OCI-LY7 (cell line): ENCODE data around the gene NDUFC1. TPM values are rescaled to one million over a fixed set of nuclear protein-coding genes. Genes with fewer than 3 reads are reported as not detected.

ENCODE experiments used
- BruUV-seq: library from RNA; stranded (reverse); fragments of 400-500 nt; replicated peaks from 2 replicates; lab custom pipeline; 2021; lab: Mats Ljungman, UMichigan
- CTCF ChIA-PET: fragments of 300-600 bp; sonication (Branson Sonifier 250); formaldehyde crosslinking; loops from one replicate; lab custom pipeline; 2022; ENCODE audit warnings: antibody characterized with exemption; ENCODE audit not compliant: unreplicated experiment; lab: Charles Lee
- POLR2A ChIA-PET: fragments of 300-600 bp; sonication (Branson Sonifier 250); formaldehyde crosslinking; loops from one replicate; lab custom pipeline; 2022; ENCODE audit warnings: antibody characterized with exemption; lab: Charles Lee
- DNase-seq: peaks from one replicate; pipeline ENCODE4 v3.0.0-alpha.2; 2015; ENCODE audit warnings: low spot score
- H2AFZ ChIP-seq: fragments of 200-600 bp; sonication (generic), shearing (Covaris generic); 2 replicates; pipeline ENCODE4 v1.6.1; 2014; ENCODE audit warnings: mild to moderate bottlenecking, antibody characterized with exemption, low read length, moderate library complexity
- H3K27ac ChIP-seq: fragments of 200-600 bp; sonication (generic); 2 replicates; pipeline ENCODE4 v1.5.1; 2014; ENCODE audit warnings: mixed run types, low read depth, mild to moderate bottlenecking, moderate library complexity, low read length, inconsistent platforms; ENCODE audit not compliant: poor library complexity, severe bottlenecking
- H3K36me3 ChIP-seq: fragments of 200-600 bp; sonication (generic); 2 replicates; pipeline ENCODE4 v1.6.1; 2014; ENCODE audit warnings: mild to moderate bottlenecking, antibody characterized with exemption, low read length, moderate library complexity, mixed read lengths; ENCODE audit not compliant: insufficient read depth
- H3K4me1 ChIP-seq: fragments of 200-600 bp; sonication (generic); 2 replicates; pipeline ENCODE4 v1.5.1; 2014; ENCODE audit warnings: mild to moderate bottlenecking, low read length; ENCODE audit not compliant: insufficient read depth, poor library complexity, severe bottlenecking
- H3K4me2 ChIP-seq: fragments of 200-600 bp; sonication (generic); 2 replicates; pipeline ENCODE4 v1.6.1; 2014; ENCODE audit warnings: mild to moderate bottlenecking, low read length
- H3K4me3 ChIP-seq: fragments of 200-600 bp; sonication (generic); 2 replicates; pipeline ENCODE4 v1.5.1; 2014; ENCODE audit warnings: mild to moderate bottlenecking, low read depth, low read length; ENCODE audit not compliant: poor library complexity, severe bottlenecking
- H3K79me2 ChIP-seq: fragments of 200-600 bp; sonication (generic); 2 replicates; pipeline ENCODE4 v1.6.1; 2016; ENCODE audit warnings: low read depth, mild to moderate bottlenecking, low read length, moderate library complexity, mixed read lengths; ENCODE audit not compliant: insufficient read depth
- H3K9me2 ChIP-seq: fragments of 200-600 bp; sonication (generic); 2 replicates; pipeline ENCODE4 v1.6.1; 2016; ENCODE audit warnings: mild to moderate bottlenecking, low read length, mixed read lengths; ENCODE audit not compliant: insufficient read depth
- H3K9me3 ChIP-seq: fragments of 200-600 bp; sonication (generic); 2 replicates; pipeline ENCODE4 v1.6.1; 2014; ENCODE audit warnings: mild to moderate bottlenecking, mixed run types, low read length, mixed read lengths
- H4K20me1 ChIP-seq: fragments of 200-600 bp; sonication (generic); 2 replicates; pipeline ENCODE4 v1.6.1; 2014; ENCODE audit warnings: mild to moderate bottlenecking, antibody characterized with exemption, low read length, moderate library complexity, mixed read lengths; ENCODE audit not compliant: insufficient read depth
- EZH2phosphoT487 ChIP-seq: fragments of 200-600 bp; sonication (generic); IDR thresholded peaks from 2 replicates; pipeline ENCODE4 v1.6.1; 2018; ENCODE audit warnings: low read depth, borderline replicate concordance, mild to moderate bottlenecking, mixed run types, antibody characterized with exemption, low read length, moderate library complexity, mixed read lengths
- intact Hi-C: fragments of 100-400 bp; cut with micrococcal nuclease; formaldehyde crosslinking; loops from one replicate; pipeline ENCODE4 v1.10.0; 2022; ENCODE audit not compliant: unreplicated experiment
- total RNA-seq, 2 experiments: library from RNA; depleted of rRNA in 1 of 2; stranded (reverse); fragments of >200 nt in 1 of 2; shearing (Covaris generic) in 1 of 2; gene quantifications; 2 replicates each; pipeline ENCODE4 v1.2.3, GENCODE V29; 2014 to 2022
- TF ChIP-seq, protein P1 (sequence below): fragments of 200-600 bp; sonication (generic); conservative IDR thresholded peaks from 2 replicates; pipeline ENCODE4 v1.5.1; 2014; ENCODE audit warnings: mild to moderate bottlenecking, antibody characterized with exemption, low read length, moderate library complexity, mixed read lengths

NDUFC1 gene
- total RNA-seq, 2 experiments from 2014 or later, result 69.2 to 82.6 TPM

DNA sequence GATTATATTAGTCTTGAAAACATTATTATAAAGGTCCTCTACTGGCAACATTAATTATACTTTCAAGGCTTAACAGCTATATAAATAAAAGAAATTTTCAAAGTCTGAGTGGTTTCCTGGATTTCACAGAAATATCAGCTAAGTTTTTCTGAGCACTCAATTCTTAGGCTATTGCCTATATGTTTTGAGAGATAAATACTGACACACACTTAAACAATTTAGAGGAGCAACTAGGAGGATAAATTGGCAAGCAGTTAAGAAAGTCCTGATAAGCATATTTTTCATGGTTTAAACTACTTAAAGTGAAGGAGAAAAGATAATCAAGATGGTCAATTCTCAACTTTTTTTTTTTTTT is 19.6 kb downstream of the NDUFC1 start:
- H3K27ac ChIP-seq, result no peak overlapping the region
- CTCF ChIA-PET, result no interaction called here
- H3K4me1 ChIP-seq, result peaks cover 19% of the 10 kb centered on the region
- no TSS peak for BruUV-seq
- H3K36me3 ChIP-seq, result 0 out of 2 replicates have a peak, but pooled peaks cover 4% of the 10 kb centered on the region
- H3K4me2 ChIP-seq, result no peak overlapping the region
- H3K4me3 ChIP-seq, result no peak overlapping the region
- no peak for DNase-seq
- no peaks in the 10 kb centered on the region for H4K20me1 ChIP-seq
- intact Hi-C loops, result no loop called here
- no peaks in the 10 kb centered on the region for H3K79me2 ChIP-seq
- H2AFZ ChIP-seq, result no peak overlapping the region
- POLR2A ChIA-PET, result interaction anchor here (0.8 to 3.4 kb wide), 4 partner anchors 16 to 96 kb away, joined by 3 to 24 read pairs (median 6); no protein-coding TSS in a partner anchor
- peaks cover 11% of the 10 kb centered on the region; the same call in 1 of the 2 replicates for H3K9me3 ChIP-seq
- no peaks in the 10 kb centered on the region for H3K9me2 ChIP-seq
- TF ChIP-seq EZH2phosphoT487, result no peak
- TF ChIP-seq, protein P1, sequence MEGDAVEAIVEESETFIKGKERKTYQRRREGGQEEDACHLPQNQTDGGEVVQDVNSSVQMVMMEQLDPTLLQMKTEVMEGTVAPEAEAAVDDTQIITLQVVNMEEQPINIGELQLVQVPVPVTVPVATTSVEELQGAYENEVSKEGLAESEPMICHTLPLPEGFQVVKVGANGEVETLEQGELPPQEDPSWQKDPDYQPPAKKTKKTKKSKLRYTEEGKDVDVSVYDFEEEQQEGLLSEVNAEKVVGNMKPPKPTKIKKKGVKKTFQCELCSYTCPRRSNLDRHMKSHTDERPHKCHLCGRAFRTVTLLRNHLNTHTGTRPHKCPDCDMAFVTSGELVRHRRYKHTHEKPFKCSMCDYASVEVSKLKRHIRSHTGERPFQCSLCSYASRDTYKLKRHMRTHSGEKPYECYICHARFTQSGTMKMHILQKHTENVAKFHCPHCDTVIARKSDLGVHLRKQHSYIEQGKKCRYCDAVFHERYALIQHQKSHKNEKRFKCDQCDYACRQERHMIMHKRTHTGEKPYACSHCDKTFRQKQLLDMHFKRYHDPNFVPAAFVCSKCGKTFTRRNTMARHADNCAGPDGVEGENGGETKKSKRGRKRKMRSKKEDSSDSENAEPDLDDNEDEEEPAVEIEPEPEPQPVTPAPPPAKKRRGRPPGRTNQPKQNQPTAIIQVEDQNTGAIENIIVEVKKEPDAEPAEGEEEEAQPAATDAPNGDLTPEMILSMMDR, result no peak

GRCh38 chr4:139282065-139282720 is 20.1 kb downstream of the NDUFC1 start:
- intact Hi-C loops, result no loop called here
- Histone ChIP-seq H3K79me2 (no peaks in the 10 kb centered on the region), H3K27ac (no peak overlapping the region), H3K36me3 (0 out of 2 replicates have a peak, but pooled peaks cover 4% of the 10 kb centered on the region), H4K20me1 (no peaks in the 10 kb centered on the region), H3K4me1 (peaks cover 19% of the 10 kb centered on the region), H2AFZ (0 out of 2 replicates have a peak overlapping the region, but pooled peaks have one; percentile 5), H3K4me2 (no peak overlapping the region), H3K9me3 (peaks cover 11% of the 10 kb centered on the region; the same call in 1 of the 2 replicates), H3K9me2 (no peaks in the 10 kb centered on the region), H3K4me3 (no peak overlapping the region)
- CTCF ChIA-PET, result no interaction called here
- no peak for DNase-seq
- no peak for TF ChIP-seq EZH2phosphoT487
- TF ChIP-seq, protein P1, result no peak
- no TSS peak for BruUV-seq
- POLR2A ChIA-PET, result interaction anchor here (0.7 to 3.4 kb wide), 6 partner anchors 8 to 95 kb away, joined by 3 to 24 read pairs (median 6); no protein-coding TSS in a partner anchor
